Liver (tissue), 9 donors: Measurements from ENCODE around the gene UBA6. TPM values are rescaled to one million over a fixed set of nuclear protein-coding genes. Genes with fewer than 3 reads are reported as not detected.

Experiments used
- DNase-seq: peaks from one replicate; pipeline ENCODE4 v3.0.0-alpha.2; 2017; ENCODE audit warnings: low spot score
- H3K27ac ChIP-seq, 2 donors: one replicate each; pipeline ENCODE4 v1.7.0; 2013; ENCODE audit warnings: inconsistent platforms in 2 of 2, low read length in 2 of 2, control low read depth in 1 of 2, low read depth in 1 of 2, mild to moderate bottlenecking in 1 of 2
- H3K27me3 ChIP-seq, 4 donors: one replicate each; pipeline versions ENCODE4 v1.6.1 to v1.7.0; 2013; ENCODE audit warnings: low read length in 3 of 4, inconsistent platforms in 1 of 4, mild to moderate bottlenecking in 1 of 4, moderate library complexity in 1 of 4; ENCODE audit not compliant: control insufficient read depth in 4 of 4, insufficient read depth in 4 of 4
- H3K36me3 ChIP-seq, 4 donors: one replicate each; pipeline versions ENCODE4 v1.6.1 to v1.7.0; 2013; ENCODE audit warnings: low read length in 3 of 4, mild to moderate bottlenecking in 3 of 4, low read depth in 1 of 4, moderate library complexity in 1 of 4; ENCODE audit not compliant: control insufficient read depth in 4 of 4, insufficient read depth in 3 of 4
- H3K4me1 ChIP-seq, 4 donors: one replicate each; pipeline versions ENCODE4 v1.6.1 to v1.7.0; 2013; ENCODE audit warnings: low read length in 3 of 4, mild to moderate bottlenecking in 3 of 4, moderate library complexity in 1 of 4; ENCODE audit not compliant: control insufficient read depth in 4 of 4, insufficient read depth in 4 of 4
- H3K4me3 ChIP-seq, 3 donors: one replicate each; pipeline versions ENCODE4 v1.6.1 to v1.7.0; 2013; ENCODE audit warnings: low read length in 3 of 3, control low read depth in 1 of 3, low read depth in 1 of 3, mild to moderate bottlenecking in 1 of 3
- H3K9ac ChIP-seq, 2 donors: one replicate each; pipeline ENCODE4 v1.7.0; 2013; ENCODE audit warnings: low read length in 2 of 2, mild to moderate bottlenecking in 2 of 2, moderate library complexity in 2 of 2, control low read depth in 1 of 2, low read depth in 1 of 2
- H3K9me3 ChIP-seq, 4 donors: one replicate each; pipeline versions ENCODE4 v1.6.1 to v1.7.0; 2013; ENCODE audit warnings: low read length in 3 of 4; ENCODE audit not compliant: control insufficient read depth in 4 of 4
- ATF3 ChIP-seq: IDR thresholded peaks from 2 replicates; pipeline ENCODE4 v1.6.1; 2016; ENCODE audit warnings: antibody characterized with exemption
- CTCF ChIP-seq: fragments of 150-350 bp; IDR thresholded peaks from 2 replicates; pipeline ENCODE4 v1.5.1; 2017; ENCODE audit warnings: improper control_type of control experiment, low read depth, low read length; ENCODE audit not compliant: missing input control
- EGR1 ChIP-seq, 2 donors: IDR thresholded peaks; 2 replicates each; pipeline ENCODE4 v1.6.1; 2016 to 2018; ENCODE audit warnings: antibody characterized with exemption in 2 of 2, low read depth in 2 of 2
- FOXA1 ChIP-seq: IDR thresholded peaks from 2 replicates; pipeline ENCODE4 v1.6.1; 2016; ENCODE audit warnings: antibody characterized with exemption
- FOXA2 ChIP-seq: IDR thresholded peaks from 2 replicates; pipeline ENCODE4 v1.6.1; 2016; ENCODE audit warnings: antibody characterized with exemption
- GABPA ChIP-seq, 2 donors: IDR thresholded peaks in 1 of 2; conservative IDR thresholded peaks in 1 of 2; 2 replicates each; pipeline ENCODE4 v1.6.1; 2016; ENCODE audit warnings: antibody characterized with exemption in 2 of 2, mild to moderate bottlenecking in 1 of 2, moderate library complexity in 1 of 2
- HNF4A ChIP-seq, 2 donors: conservative IDR thresholded peaks; 2 replicates each; pipeline ENCODE4 v1.6.1; 2016; ENCODE audit warnings: antibody characterized with exemption in 2 of 2, mild to moderate bottlenecking in 2 of 2
- HNF4G ChIP-seq: IDR thresholded peaks from 2 replicates; pipeline ENCODE4 v1.6.1; 2016; ENCODE audit warnings: antibody characterized with exemption
- JUND ChIP-seq, 2 donors: IDR thresholded peaks; 2 replicates each; pipeline ENCODE4 v1.6.1; 2016; ENCODE audit warnings: antibody characterized with exemption in 2 of 2
- MAX ChIP-seq: IDR thresholded peaks from 2 replicates; pipeline ENCODE4 v1.6.1; 2016; ENCODE audit warnings: antibody characterized with exemption
- NR2F2 ChIP-seq: IDR thresholded peaks from 2 replicates; pipeline ENCODE4 v1.6.1; 2016; ENCODE audit warnings: antibody characterized with exemption
- RAD21 ChIP-seq, 2 donors: IDR thresholded peaks; 2 replicates each; pipeline ENCODE4 v1.6.1; 2016; ENCODE audit warnings: antibody characterized with exemption in 2 of 2, mild to moderate bottlenecking in 2 of 2
- REST ChIP-seq: IDR thresholded peaks from 2 replicates; pipeline ENCODE4 v1.6.1; 2016; ENCODE audit warnings: antibody characterized with exemption, mild to moderate bottlenecking
- RXRA ChIP-seq, 2 donors: IDR thresholded peaks; 2 replicates each; pipeline ENCODE4 v1.6.1; 2017 to 2018; ENCODE audit warnings: antibody characterized with exemption in 2 of 2, mild to moderate bottlenecking in 1 of 2
- TAF1 ChIP-seq: conservative IDR thresholded peaks from 2 replicates; pipeline ENCODE4 v1.6.1; 2016; ENCODE audit warnings: antibody characterized with exemption, mild to moderate bottlenecking
- YY1 ChIP-seq: IDR thresholded peaks from 2 replicates; pipeline ENCODE4 v1.6.1; 2016; ENCODE audit warnings: antibody characterized with exemption, mild to moderate bottlenecking
- ZBTB33 ChIP-seq: IDR thresholded peaks from 2 replicates; pipeline ENCODE4 v1.6.1; 2016; ENCODE audit warnings: antibody characterized with exemption
- whole genome bisulfite sequencing: extraction: QIAGEN DNeasy Blood & Tissue Kit; methylation state at CpG from one replicate; pipeline ENCODE4 v1.1.7; 2013; 5-methylcytosine and 5-hydroxymethylcytosine counted together
- polyA plus RNA-seq, 2 donors: library from polyadenylated mRNA; stranded (reverse) in 1 of 2; unstranded in 1 of 2; fragments of 200-250 nt in 1 of 2; fragments of >200 nt in 1 of 2; fragmentation: Nextera tagmentation in 1 of 2; extraction: Ambion mirVana in 1 of 2; gene quantifications; one replicate each; pipeline versions ENCODE4 v1.2.1 to v1.2.3, GENCODE V29; 2013 to 2015
- total RNA-seq, 2 donors: library from RNA; depleted of rRNA; stranded (reverse); fragments of >200 nt; gene quantifications; one replicate each; pipeline ENCODE4 v1.2.3, GENCODE V29; 2014
- donor health status: healthy.
- donor health status: healthy.
- donor health status: healthy.
- donor health status: healthy.
- donor health status: healthy.

Gene UBA6
- total and polyA plus RNA-seq, 4 donors, result 8.4 to 122 (median 13.7) TPM

- no peak for DNase-seq
- H3K27ac ChIP-seq, result no peak overlapping the region
- TF ChIP-seq GABPA (IDR thresholded peaks at IDR 0.05 in 1 of 2, conservative IDR thresholded peaks at IDR 0.05 in 1 of 2), result no peak
Observed at GRCh38 chr4:67581913-67582312, 119.0 kb downstream of the UBA6 start.

GRCh38 chr4:67581208-67581857 is 119.6 kb downstream of the UBA6 start:
- Histone ChIP-seq H3K4me3 (no peak overlapping the region), H3K4me1 (no peaks in the 10 kb centered on the region), H3K36me3 (no peaks in the 10 kb centered on the region), H3K9ac (no peak overlapping the region), H3K27me3 (no peaks in the 10 kb centered on the region), H3K9me3 (no peaks in the 10 kb centered on the region), H3K27ac (no peak overlapping the region)
- TF ChIP-seq JUND (IDR thresholded peaks at IDR 0.05) (no peak), ZBTB33 (no peak), YY1 (no peak), EGR1 (IDR thresholded peaks at IDR 0.05; ENCODE audit: low read depth in 2 of 2) (no peak), HNF4A (conservative IDR thresholded peaks at IDR 0.05) (no peak), CTCF (no peak), NR2F2 (no peak), RAD21 (IDR thresholded peaks at IDR 0.05) (no peak)
- no peak for DNase-seq
- whole genome bisulfite sequencing, result 74% methylated on average over 8 of the region's 8 CpGs

More at GRCh38 chr4:67581913-67582312, 119.0 kb downstream of the UBA6 start:
- Histone ChIP-seq H3K36me3 (no peaks in the 10 kb centered on the region), H3K27me3 (no peaks in the 10 kb centered on the region), H3K9ac (no peak overlapping the region), H3K9me3 (no peaks in the 10 kb centered on the region), H3K4me1 (no peaks in the 10 kb centered on the region), H3K4me3 (no peak overlapping the region)
- WGBS, result 47% methylated on average over 2 of the region's 2 CpGs

- no peaks in the 10 kb centered on the region for H3K4me1 ChIP-seq
- WGBS, result 80% methylated on average over 3 of the region's 3 CpGs
- DNase-seq, result no peak
- H3K9ac ChIP-seq, result no peak overlapping the region
- H3K27ac ChIP-seq, result no peak overlapping the region
- H3K4me3 ChIP-seq, result no peak overlapping the region
- no peaks in the 10 kb centered on the region for H3K9me3 ChIP-seq
- H3K27me3 ChIP-seq, result no peaks in the 10 kb centered on the region
- H3K36me3 ChIP-seq, result no peaks in the 10 kb centered on the region
- TF ChIP-seq TAF1 (no peak), FOXA2 (no peak), GABPA (IDR thresholded peaks at IDR 0.05 in 1 of 2, conservative IDR thresholded peaks at IDR 0.05 in 1 of 2) (no peak), ATF3 (no peak), EGR1 (IDR thresholded peaks at IDR 0.05; ENCODE audit: low read depth in 2 of 2) (no peak), CTCF (no peak), RAD21 (IDR thresholded peaks at IDR 0.05) (no peak), FOXA1 (no peak), MAX (no peak), JUND (IDR thresholded peaks at IDR 0.05) (no peak), NR2F2 (no peak), YY1 (no peak), HNF4G (no peak), RXRA (IDR thresholded peaks at IDR 0.05) (no peak), REST (no peak), HNF4A (conservative IDR thresholded peaks at IDR 0.05) (no peak)
Observed at GRCh38 chr4:67580577-67580976, 120.4 kb downstream of the UBA6 start.
